Measurements from ENCODE around the gene TBC1D1. TPM values are rescaled to one million over a fixed set of nuclear protein-coding genes. Genes with fewer than 3 reads are reported as not detected.

The TBC1D1 gene
- polyA plus RNA-seq, 1 donor (not counting 4 experiments of a cell fraction or from before 2014, with no cell fraction given) = 32.5 TPM

DNA sequence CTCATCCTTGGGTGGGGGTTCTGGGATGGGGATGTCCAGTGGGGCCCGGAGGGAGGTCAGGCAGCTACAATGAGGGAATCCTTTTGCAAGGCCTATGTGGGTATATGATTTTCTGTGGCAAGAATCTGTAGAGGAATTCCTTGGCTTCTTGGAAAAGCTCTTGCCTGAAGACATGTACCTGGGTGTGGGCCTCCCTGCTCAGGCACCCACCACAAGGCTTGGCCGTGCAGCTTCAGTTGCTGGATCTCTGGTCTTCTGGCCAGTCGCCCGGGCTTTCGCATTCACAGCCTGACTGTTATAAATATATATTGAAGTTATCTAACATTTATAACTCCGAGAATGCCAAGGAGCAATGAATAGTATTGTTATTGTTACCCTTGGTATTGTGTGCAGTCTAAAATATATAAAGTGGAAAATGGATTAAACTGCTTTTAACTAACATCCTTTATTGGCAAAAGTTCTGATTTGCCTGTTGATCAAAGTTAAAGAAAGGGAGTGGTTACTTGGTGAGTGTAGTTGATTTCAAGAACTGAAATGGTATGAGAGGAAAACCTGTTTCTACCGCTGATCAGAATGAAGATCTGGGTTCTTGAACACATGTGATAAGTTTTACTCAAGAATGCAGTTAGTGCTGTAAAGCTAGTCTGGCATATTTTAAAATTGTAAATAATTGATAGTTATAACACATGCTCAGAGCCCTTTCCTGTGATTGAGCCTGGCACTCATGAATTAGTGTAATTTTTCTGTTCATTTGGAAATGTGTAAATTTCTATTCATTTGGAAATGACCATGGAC lies 105.3 kb downstream of the TBC1D1 start:
- no peak overlapping the region for H3K27ac ChIP-seq (ENCODE audit: control insufficient read depth, insufficient read depth, low read length)
- no peak for FAIRE-seq
- no peaks in the 10 kb centered on the region for H3K9me3 ChIP-seq (ENCODE audit: control insufficient read depth, low read depth, low read length)
- H2AFZ ChIP-seq (ENCODE audit: control insufficient read depth, low read length) = no peak overlapping the region
- no peak for TF ChIP-seq EZH2 (IDR thresholded peaks at IDR 0.05; ENCODE audit: low read length)
- TF ChIP-seq, protein P1, sequence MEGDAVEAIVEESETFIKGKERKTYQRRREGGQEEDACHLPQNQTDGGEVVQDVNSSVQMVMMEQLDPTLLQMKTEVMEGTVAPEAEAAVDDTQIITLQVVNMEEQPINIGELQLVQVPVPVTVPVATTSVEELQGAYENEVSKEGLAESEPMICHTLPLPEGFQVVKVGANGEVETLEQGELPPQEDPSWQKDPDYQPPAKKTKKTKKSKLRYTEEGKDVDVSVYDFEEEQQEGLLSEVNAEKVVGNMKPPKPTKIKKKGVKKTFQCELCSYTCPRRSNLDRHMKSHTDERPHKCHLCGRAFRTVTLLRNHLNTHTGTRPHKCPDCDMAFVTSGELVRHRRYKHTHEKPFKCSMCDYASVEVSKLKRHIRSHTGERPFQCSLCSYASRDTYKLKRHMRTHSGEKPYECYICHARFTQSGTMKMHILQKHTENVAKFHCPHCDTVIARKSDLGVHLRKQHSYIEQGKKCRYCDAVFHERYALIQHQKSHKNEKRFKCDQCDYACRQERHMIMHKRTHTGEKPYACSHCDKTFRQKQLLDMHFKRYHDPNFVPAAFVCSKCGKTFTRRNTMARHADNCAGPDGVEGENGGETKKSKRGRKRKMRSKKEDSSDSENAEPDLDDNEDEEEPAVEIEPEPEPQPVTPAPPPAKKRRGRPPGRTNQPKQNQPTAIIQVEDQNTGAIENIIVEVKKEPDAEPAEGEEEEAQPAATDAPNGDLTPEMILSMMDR (optimal IDR thresholded peaks at IDR 0.05 in 1 of 3, IDR thresholded peaks at IDR 0.05 in 1 of 3, conservative IDR thresholded peaks at IDR 0.05 in 1 of 3; ENCODE audit: extremely low read depth in 1 of 3, insufficient read depth in 2 of 3, low read length in 3 of 3) = no peak
- H3K9me1 ChIP-seq (ENCODE audit: control insufficient read depth, extremely low read depth, insufficient read depth, low read length) = no peaks in the 10 kb centered on the region
- no peak overlapping the region for H3K4me2 ChIP-seq (ENCODE audit: control insufficient read depth, extremely low read depth, insufficient read depth, low read depth, low read length)
- dilution Hi-C loops (cut with MboI; ENCODE audit: extremely low pct_ligation_motif_present, low sequenced_read_pairs) = no loop called here
- H3K27me3 ChIP-seq (ENCODE audit: control insufficient read depth, extremely low read depth, insufficient read depth, low read length) = no peaks in the 10 kb centered on the region
- H3K4me3 ChIP-seq (ENCODE audit: control insufficient read depth in 2 of 3, extremely low read depth in 1 of 3, insufficient read depth in 2 of 3, low read depth in 1 of 3, low read length in 3 of 3) = no peak overlapping the region
- H3K79me2 ChIP-seq (ENCODE audit: control insufficient read depth, insufficient read depth, low read length) = peaks cover 5% of the 10 kb centered on the region
- no peaks in the 10 kb centered on the region for H4K20me1 ChIP-seq (ENCODE audit: control insufficient read depth, extremely low read depth, insufficient read depth, low read length)
- H3K4me1 ChIP-seq (ENCODE audit: control insufficient read depth, extremely low read depth, insufficient read depth, low read length) = no peaks in the 10 kb centered on the region
- no peak overlapping the region for H3K9ac ChIP-seq (ENCODE audit: control insufficient read depth, extremely low read depth, insufficient read depth, low read length)
- no peak for DNase-seq (ENCODE audit: low read depth, low spot score)
- H3K36me3 ChIP-seq (ENCODE audit: control insufficient read depth in 2 of 2, extremely low read depth in 1 of 2, insufficient read depth in 2 of 2, low read length in 2 of 2) = no peaks in the 10 kb centered on the region

DNA sequence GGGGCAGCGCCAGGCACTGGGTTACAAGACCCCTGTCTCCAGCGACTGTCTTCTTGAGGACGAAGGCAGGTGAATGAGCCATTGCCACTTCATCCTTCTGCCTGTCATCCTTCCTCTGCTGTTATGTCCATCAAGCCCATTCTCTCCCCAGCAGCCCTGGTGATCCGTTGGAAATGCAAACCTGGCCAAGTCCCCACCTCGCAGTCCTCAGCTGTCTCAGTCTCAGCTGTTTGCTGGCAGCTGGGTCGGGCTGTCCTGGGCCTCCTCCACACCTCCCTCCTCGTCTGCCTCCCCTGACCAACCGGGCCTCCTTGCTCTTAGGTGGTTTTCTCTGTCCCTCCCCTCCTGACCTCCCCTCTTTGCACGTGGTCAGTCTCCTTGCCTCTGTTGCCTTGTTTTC lies 107.3 kb downstream of the TBC1D1 start:
- no peak overlapping the region for H2AFZ ChIP-seq (ENCODE audit: control insufficient read depth, low read length)
- no peak for FAIRE-seq
- no peak overlapping the region for H3K9ac ChIP-seq (ENCODE audit: control insufficient read depth, extremely low read depth, insufficient read depth, low read length)
- no peak for DNase-seq (ENCODE audit: low read depth, low spot score)
- H3K27me3 ChIP-seq (ENCODE audit: control insufficient read depth, extremely low read depth, insufficient read depth, low read length) = no peaks in the 10 kb centered on the region
- no peak overlapping the region for H3K27ac ChIP-seq (ENCODE audit: control insufficient read depth, insufficient read depth, low read length)
- TF ChIP-seq EZH2 (IDR thresholded peaks at IDR 0.05; ENCODE audit: low read length) = no peak
- TF ChIP-seq, protein P1 (optimal IDR thresholded peaks at IDR 0.05 in 1 of 3, IDR thresholded peaks at IDR 0.05 in 1 of 3, conservative IDR thresholded peaks at IDR 0.05 in 1 of 3; ENCODE audit: extremely low read depth in 1 of 3, insufficient read depth in 2 of 3, low read length in 3 of 3) = no peak
- H3K9me3 ChIP-seq (ENCODE audit: control insufficient read depth, low read depth, low read length) = no peaks in the 10 kb centered on the region
- H3K4me2 ChIP-seq (ENCODE audit: control insufficient read depth, extremely low read depth, insufficient read depth, low read depth, low read length) = no peak overlapping the region
- H3K36me3 ChIP-seq (ENCODE audit: control insufficient read depth in 2 of 2, extremely low read depth in 1 of 2, insufficient read depth in 2 of 2, low read length in 2 of 2) = no peaks in the 10 kb centered on the region
- dilution Hi-C loops (cut with MboI; ENCODE audit: extremely low pct_ligation_motif_present, low sequenced_read_pairs) = no loop called here
- H3K9me1 ChIP-seq (ENCODE audit: control insufficient read depth, extremely low read depth, insufficient read depth, low read length) = no peaks in the 10 kb centered on the region
- H3K79me2 ChIP-seq (ENCODE audit: control insufficient read depth, insufficient read depth, low read length) = peaks cover 5% of the 10 kb centered on the region
- peaks cover 8% of the 10 kb centered on the region for H3K4me1 ChIP-seq (ENCODE audit: control insufficient read depth, extremely low read depth, insufficient read depth, low read length)
- H3K4me3 ChIP-seq (ENCODE audit: control insufficient read depth in 2 of 3, extremely low read depth in 1 of 3, insufficient read depth in 2 of 3, low read depth in 1 of 3, low read length in 3 of 3) = no peak overlapping the region
- no peaks in the 10 kb centered on the region for H4K20me1 ChIP-seq (ENCODE audit: control insufficient read depth, extremely low read depth, insufficient read depth, low read length)

Data from keratinocyte (primary cell).